Parathyroid adenoma (tissue), 2 donors: ENCODE measurements around the gene ZIC5.

ENCODE experiments used
- H2AFZ ChIP-seq: fragments of 300-600 bp; sonication (generic); one replicate; pipeline ENCODE4 v1.7.0; 2017; ENCODE audit warnings: antibody characterized with exemption, mild to moderate bottlenecking
- H3K27ac ChIP-seq: fragments of 300-600 bp; sonication (generic); one replicate; pipeline ENCODE4 v1.7.0; 2017
- H3K27me3 ChIP-seq: fragments of 300-600 bp; sonication (generic); one replicate; pipeline ENCODE4 v1.7.0; 2017; ENCODE audit warnings: low read length; ENCODE audit not compliant: control insufficient read depth, insufficient read depth
- H3K36me3 ChIP-seq: fragments of 300-600 bp; sonication (generic); one replicate; pipeline ENCODE4 v1.7.0; 2017; ENCODE audit warnings: low read length; ENCODE audit not compliant: control insufficient read depth, insufficient read depth
- H3K4me1 ChIP-seq: fragments of 300-600 bp; sonication (generic); one replicate; pipeline ENCODE4 v1.7.0; 2017; ENCODE audit warnings: control low read depth
- H3K4me2 ChIP-seq: fragments of 300-600 bp; sonication (generic); one replicate; pipeline ENCODE4 v1.7.0; 2017; ENCODE audit warnings: low read length
- H3K4me3 ChIP-seq: fragments of 300-600 bp; sonication (generic); one replicate; pipeline ENCODE4 v1.7.0; 2017; ENCODE audit warnings: low read depth, low read length
- H3K79me2 ChIP-seq: fragments of 300-600 bp; sonication (generic); one replicate; pipeline ENCODE4 v1.7.0; 2017; ENCODE audit warnings: control low read depth
- H3K9ac ChIP-seq: fragments of 300-600 bp; sonication (generic); one replicate; pipeline ENCODE4 v1.7.0; 2017; ENCODE audit warnings: mild to moderate bottlenecking
- H3K9me3 ChIP-seq: fragments of 300-600 bp; sonication (generic); one replicate; pipeline ENCODE4 v1.7.0; 2017; ENCODE audit warnings: low read length; ENCODE audit not compliant: control insufficient read depth
- TF ChIP-seq, protein P1 (sequence below): fragments of 300-600 bp; sonication (generic); IDR thresholded peaks from one replicate; pipeline ENCODE4 v1.7.0; 2017; ENCODE audit warnings: antibody characterized with exemption, mild to moderate bottlenecking
- donor health status: primary hyperparathyroidism.

ZIC5 gene

DNA sequence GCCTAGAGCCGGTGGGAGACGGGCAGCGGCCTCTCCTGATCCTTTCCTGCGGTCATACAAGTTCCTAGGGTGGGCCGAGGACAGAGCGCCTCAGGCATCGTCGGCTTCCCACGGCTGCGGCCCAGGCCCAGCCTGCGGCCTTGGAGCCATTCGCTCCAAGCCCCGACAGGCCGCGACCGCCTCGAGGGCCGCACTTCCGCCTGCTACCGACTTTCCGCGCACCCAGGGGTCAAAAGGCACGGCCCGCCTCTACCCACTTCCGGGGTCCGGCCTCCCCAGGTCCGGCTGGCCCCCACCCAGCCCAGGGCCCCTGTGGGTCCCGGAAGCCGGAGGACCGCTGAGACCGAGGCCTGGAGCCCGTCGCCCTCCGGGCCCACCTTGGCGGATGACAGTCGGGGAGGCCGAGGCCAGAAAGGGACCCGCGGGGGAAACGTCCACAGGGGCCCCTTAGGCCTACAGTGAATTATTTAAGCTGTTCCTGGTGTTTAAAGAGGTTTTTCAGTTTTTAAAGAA, 26.2 kb upstream of the ZIC5 start:
- H3K27me3 ChIP-seq: peaks cover 14% of the 10 kb centered on the region

DNA sequence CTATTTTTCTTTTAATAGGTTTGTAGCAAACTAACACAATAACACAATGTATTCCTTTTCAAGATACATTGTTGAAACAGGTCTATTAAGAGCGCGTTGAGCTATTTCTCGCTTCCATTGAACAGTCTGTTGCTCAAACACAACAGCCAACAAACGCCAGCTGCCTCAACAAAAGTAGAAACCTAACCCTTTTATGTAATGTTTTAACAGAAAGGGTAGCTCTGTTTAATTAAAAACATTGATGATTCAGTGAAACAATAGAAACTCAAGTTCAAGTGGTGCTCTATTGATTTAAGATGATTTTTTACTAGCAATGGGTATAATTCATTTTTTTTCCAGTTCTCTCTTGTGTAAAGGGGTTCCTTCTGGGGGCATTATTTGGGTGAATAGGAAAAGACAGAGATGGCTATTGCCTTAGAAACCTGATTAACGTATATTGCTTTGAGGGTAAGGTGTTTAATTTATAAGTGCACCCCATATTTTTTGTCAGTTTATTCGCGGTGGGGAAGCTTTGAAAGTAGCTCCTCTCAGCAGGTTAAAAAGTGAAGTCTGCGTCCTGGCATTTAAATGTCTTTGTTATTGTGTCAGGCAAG, 24.9 kb upstream of the ZIC5 start:
- Histone ChIP-seq H3K4me3 (no peak overlapping the region), H3K27me3 (peaks cover 14% of the 10 kb centered on the region), H3K27ac (no peak overlapping the region), H3K9ac (no peak overlapping the region), H2AFZ (no peak overlapping the region), H3K4me2 (no peak overlapping the region), H3K36me3 (peaks cover 3% of the 10 kb centered on the region), H3K79me2 (no peaks in the 10 kb centered on the region), H3K9me3 (no peaks in the 10 kb centered on the region), H3K4me1 (no peaks in the 10 kb centered on the region)
- TF ChIP-seq, protein P1, sequence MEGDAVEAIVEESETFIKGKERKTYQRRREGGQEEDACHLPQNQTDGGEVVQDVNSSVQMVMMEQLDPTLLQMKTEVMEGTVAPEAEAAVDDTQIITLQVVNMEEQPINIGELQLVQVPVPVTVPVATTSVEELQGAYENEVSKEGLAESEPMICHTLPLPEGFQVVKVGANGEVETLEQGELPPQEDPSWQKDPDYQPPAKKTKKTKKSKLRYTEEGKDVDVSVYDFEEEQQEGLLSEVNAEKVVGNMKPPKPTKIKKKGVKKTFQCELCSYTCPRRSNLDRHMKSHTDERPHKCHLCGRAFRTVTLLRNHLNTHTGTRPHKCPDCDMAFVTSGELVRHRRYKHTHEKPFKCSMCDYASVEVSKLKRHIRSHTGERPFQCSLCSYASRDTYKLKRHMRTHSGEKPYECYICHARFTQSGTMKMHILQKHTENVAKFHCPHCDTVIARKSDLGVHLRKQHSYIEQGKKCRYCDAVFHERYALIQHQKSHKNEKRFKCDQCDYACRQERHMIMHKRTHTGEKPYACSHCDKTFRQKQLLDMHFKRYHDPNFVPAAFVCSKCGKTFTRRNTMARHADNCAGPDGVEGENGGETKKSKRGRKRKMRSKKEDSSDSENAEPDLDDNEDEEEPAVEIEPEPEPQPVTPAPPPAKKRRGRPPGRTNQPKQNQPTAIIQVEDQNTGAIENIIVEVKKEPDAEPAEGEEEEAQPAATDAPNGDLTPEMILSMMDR: no peak

More for the DNA sequence above, 26.2 kb upstream of the ZIC5 start:
- Histone ChIP-seq H3K79me2 (no peaks in the 10 kb centered on the region), H3K36me3 (peaks cover 3% of the 10 kb centered on the region), H3K4me2 (no peak overlapping the region), H3K27ac (no peak overlapping the region), H3K9ac (no peak overlapping the region), H2AFZ (no peak overlapping the region), H3K9me3 (no peaks in the 10 kb centered on the region), H3K4me1 (no peaks in the 10 kb centered on the region), H3K4me3 (no peak overlapping the region)
- TF ChIP-seq, protein P1: no peak

DNA sequence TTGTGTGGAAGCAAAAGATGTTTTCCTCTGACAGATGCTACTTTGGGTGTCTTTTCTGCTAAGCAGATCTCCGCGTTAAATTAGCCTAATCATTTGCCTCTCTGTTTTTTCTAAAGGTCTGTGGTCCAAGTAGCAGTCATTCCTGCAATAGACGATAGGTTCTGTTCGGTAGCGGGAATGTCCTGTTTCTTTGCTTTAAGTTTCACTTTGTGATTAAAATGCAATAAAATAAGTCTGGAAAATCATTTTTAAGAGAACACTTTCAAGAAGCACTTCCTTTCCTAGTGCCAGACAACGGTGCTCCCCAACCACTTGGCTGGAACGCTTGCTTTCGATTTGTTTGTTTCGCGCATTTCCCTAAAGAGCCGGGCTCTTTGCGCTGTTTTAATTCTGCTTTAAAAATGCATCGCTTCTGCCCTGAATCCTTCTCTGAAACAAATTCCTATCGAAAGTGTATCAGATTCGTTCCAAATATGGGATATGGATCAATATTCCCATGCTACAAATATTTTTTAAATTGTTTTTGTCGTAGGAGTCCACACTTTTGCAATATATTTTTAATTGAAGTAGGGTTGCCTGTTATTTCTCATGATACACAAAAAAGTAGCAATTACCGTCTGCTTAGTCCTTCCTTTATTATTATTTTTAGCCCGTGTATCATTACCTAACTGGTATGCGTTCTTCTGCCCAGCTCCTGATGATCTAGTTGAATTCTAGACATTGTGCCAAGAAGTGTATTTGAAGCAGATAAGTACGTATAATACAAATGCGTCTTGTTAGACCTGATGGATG, 24.2 kb upstream of the ZIC5 start:
- H2AFZ ChIP-seq: no peak overlapping the region
- H3K36me3 ChIP-seq: peaks cover 3% of the 10 kb centered on the region
- H3K27me3 ChIP-seq: peaks cover 14% of the 10 kb centered on the region
- H3K4me3 ChIP-seq: no peak overlapping the region
- H3K9ac ChIP-seq: no peak overlapping the region
- no peaks in the 10 kb centered on the region for H3K4me1 ChIP-seq
- no peak overlapping the region for H3K27ac ChIP-seq
- TF ChIP-seq, protein P1: no peak
- no peaks in the 10 kb centered on the region for H3K9me3 ChIP-seq
- no peak overlapping the region for H3K4me2 ChIP-seq
- no peaks in the 10 kb centered on the region for H3K79me2 ChIP-seq

DNA sequence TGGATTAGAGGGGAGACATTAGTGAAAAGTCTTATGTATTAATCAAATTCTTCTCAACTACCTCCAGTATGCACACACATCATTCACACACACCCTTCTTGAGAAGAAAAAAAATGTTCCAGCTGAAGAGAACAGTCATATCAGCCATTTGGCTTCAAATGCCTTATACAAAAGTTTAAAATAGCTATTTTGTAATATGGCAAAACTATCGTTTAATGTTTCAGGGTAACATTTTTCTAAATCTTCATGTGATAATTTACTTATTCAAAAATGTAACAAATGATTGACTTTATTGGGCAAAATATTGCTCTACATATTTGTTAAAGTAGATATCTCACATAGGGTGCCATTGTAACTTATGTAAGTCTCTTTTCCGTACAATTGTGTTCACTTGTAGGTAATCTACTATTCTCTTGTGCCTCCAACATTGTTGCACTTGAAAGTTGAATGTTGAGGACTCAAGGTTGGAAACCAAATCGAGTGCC, 23.6 kb upstream of the ZIC5 start:
- Histone ChIP-seq H2AFZ (no peak overlapping the region), H3K9me3 (no peaks in the 10 kb centered on the region), H3K4me1 (no peaks in the 10 kb centered on the region), H3K79me2 (no peaks in the 10 kb centered on the region), H3K9ac (no peak overlapping the region), H3K27ac (no peak overlapping the region), H3K4me3 (no peak overlapping the region), H3K27me3 (peaks cover 14% of the 10 kb centered on the region), H3K36me3 (peaks cover 3% of the 10 kb centered on the region), H3K4me2 (no peak overlapping the region)
- TF ChIP-seq, protein P1: no peak
